Stimulated activated CD4-positive, alpha-beta T cell treated with anti-CD3 and anti-CD28 coated beads, Interleukin-4, amount 100 ng/mL, for 48 hours (primary cell): ENCODE data around the gene MATCAP1.

ENCODE experiments used
- DNase-seq, 2 donors: peaks; one replicate each; pipeline ENCODE4 v3.0.0-alpha.2; 2020; ENCODE audit warnings: low read depth in 2 of 2

MATCAP1 gene

GRCh38 chr16:67173808-67174705 is 9.7 kb downstream of the MATCAP1 start:
- peak; percentile 47 to 54 for DNase-seq

- DNase-seq: no peak
These were observed 10.4 kb downstream of the MATCAP1 start for GRCh38 chr16:67173323-67173722.

- no peak for DNase-seq
These were observed 12.7 kb downstream of the MATCAP1 start for GRCh38 chr16:67170949-67171649.

GRCh38 chr16:67170168-67170948 is 13.4 kb downstream of the MATCAP1 start, which contains the start of gene NOL3:
Gene NOL3, plus strand, starts transcription at chr16:67170538.
- DNase-seq: peak; percentile 41 to 56

- no peak for DNase-seq
These were observed 14.1 kb downstream of the MATCAP1 start for GRCh38 chr16:67169642-67170167.

- DNase-seq: no peak
These were observed 14.7 kb downstream of the MATCAP1 start for GRCh38 chr16:67169011-67169451.

- no peak for DNase-seq
These were observed 16.2 kb downstream of the MATCAP1 start for GRCh38 chr16:67167588-67167987.

GRCh38 chr16:67166598-67167168 is 17.1 kb downstream of the MATCAP1 start:
- no peak for DNase-seq

- no peak for DNase-seq
These were observed 17.6 kb downstream of the MATCAP1 start for GRCh38 chr16:67166110-67166547.

- no peak for DNase-seq
These were observed 18.4 kb downstream of the MATCAP1 start for GRCh38 chr16:67165121-67166078.

- DNase-seq: no peak
These were observed 19.1 kb downstream of the MATCAP1 start, which contains the start of gene HSF4 for GRCh38 chr16:67164599-67165061. Gene HSF4, plus strand, starts transcription at chr16:67164745. Its CDS starts 67 bp downstream, at chr16:67164812.

GRCh38 chr16:67163999-67164558 is 19.7 kb downstream of the MATCAP1 start:
- DNase-seq: no peak

GRCh38 chr16:67163164-67163998 is 20.4 kb downstream of the MATCAP1 start:
- DNase-seq: no peak

GRCh38 chr16:67162506-67163163 is 21.1 kb downstream of the MATCAP1 start:
- no peak for DNase-seq

- DNase-seq: no peak
These were observed 22.1 kb downstream of the MATCAP1 start for GRCh38 chr16:67161595-67162058.

GRCh38 chr16:67158637-67159600 is 24.8 kb downstream of the MATCAP1 start:
- peak; percentile 67 to 76 for DNase-seq
